Duodenal mucosa (tissue), 2 donors: Measurements from ENCODE around the gene ZCCHC24.

Experiments
- H3K27ac ChIP-seq: one replicate; pipeline ENCODE4 v1.7.0; 2013; ENCODE audit warnings: low read depth, low read length
- H3K27me3 ChIP-seq, 2 donors: one replicate each; pipeline ENCODE4 v1.7.0; 2013; ENCODE audit warnings: low read length in 2 of 2, control low read depth in 1 of 2; ENCODE audit not compliant: insufficient read depth in 2 of 2, control insufficient read depth in 1 of 2
- H3K36me3 ChIP-seq, 2 donors: one replicate each; pipeline ENCODE4 v1.7.0; 2013; ENCODE audit warnings: low read length in 2 of 2, control low read depth in 1 of 2; ENCODE audit not compliant: insufficient read depth in 2 of 2, control insufficient read depth in 1 of 2
- H3K4me1 ChIP-seq, 2 donors: one replicate each; pipeline ENCODE4 v1.7.0; 2013; ENCODE audit warnings: low read length in 2 of 2, control low read depth in 1 of 2; ENCODE audit not compliant: insufficient read depth in 2 of 2, control insufficient read depth in 1 of 2
- H3K4me3 ChIP-seq, 2 donors: one replicate each; pipeline ENCODE4 v1.7.0; 2013; ENCODE audit warnings: low read length in 2 of 2, low read depth in 1 of 2
- H3K9ac ChIP-seq, 2 donors: one replicate each; pipeline ENCODE4 v1.7.0; 2013; ENCODE audit warnings: low read length in 2 of 2, low read depth in 1 of 2
- H3K9me3 ChIP-seq, 2 donors: one replicate each; pipeline ENCODE4 v1.7.0; 2013; ENCODE audit warnings: low read length in 2 of 2, control low read depth in 1 of 2; ENCODE audit not compliant: control insufficient read depth in 1 of 2

The ZCCHC24 gene

GRCh38 chr10:79484476-79484875, 39.1 kb upstream of the ZCCHC24 start:
- no peak overlapping the region for H3K9ac ChIP-seq
- no peak overlapping the region for H3K4me3 ChIP-seq
- no peaks in the 10 kb centered on the region for H3K27me3 ChIP-seq
- peaks cover 0 to 5% of the 10 kb centered on the region in 2 donors for H3K4me1 ChIP-seq
- H3K27ac ChIP-seq: no peak overlapping the region
- H3K9me3 ChIP-seq: no peaks in the 10 kb centered on the region
- H3K36me3 ChIP-seq: no peaks in the 10 kb centered on the region

DNA sequence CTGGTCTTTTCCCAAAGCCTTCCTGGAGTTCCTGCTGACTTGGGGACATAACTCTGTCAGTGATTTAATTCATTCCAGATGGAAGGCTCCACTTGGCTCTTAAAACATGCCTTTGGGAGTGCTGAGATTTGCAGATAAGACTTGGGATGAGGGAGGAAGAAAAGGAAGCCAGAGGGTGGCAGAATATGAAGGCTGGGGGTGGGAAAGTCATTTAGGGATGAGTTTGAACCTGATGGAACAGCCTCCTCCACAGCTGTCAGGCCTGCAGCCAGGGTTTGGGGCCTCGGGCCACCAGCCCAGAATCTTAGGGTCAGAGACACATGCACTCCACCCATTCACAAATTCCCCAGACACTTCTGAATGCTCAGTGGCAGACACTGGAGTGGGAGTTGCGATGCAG, 38.5 kb upstream of the ZCCHC24 start:
- Histone ChIP-seq H3K27me3 (no peaks in the 10 kb centered on the region), H3K4me1 (peaks cover 0 to 4% of the 10 kb centered on the region in 2 donors), H3K27ac (no peak overlapping the region)

DNA sequence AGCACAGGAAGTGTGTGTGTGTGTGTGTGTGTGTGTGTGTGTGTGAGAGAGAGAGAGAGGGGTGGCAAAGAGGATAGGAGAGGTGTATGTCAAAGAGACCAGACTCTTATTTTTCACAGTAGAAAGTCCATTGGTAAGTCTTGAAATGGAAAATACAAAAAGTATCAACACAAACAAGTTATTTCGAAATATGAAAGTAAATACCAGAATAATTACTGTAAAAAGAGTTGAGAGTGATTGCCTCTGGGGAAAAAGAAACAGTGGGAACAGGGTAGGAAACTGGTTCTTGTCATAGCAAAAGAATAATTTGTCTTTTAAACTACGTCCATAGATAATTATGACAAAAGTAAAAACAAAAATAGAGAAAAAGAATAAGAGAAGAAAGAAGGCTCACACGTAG, 37.9 kb upstream of the ZCCHC24 start:
- H3K4me3 ChIP-seq: no peak overlapping the region
- no peaks in the 10 kb centered on the region for H3K9me3 ChIP-seq
- no peaks in the 10 kb centered on the region for H3K36me3 ChIP-seq
- H3K27ac ChIP-seq: no peak overlapping the region
- H3K9ac ChIP-seq: no peak overlapping the region
- no peaks in the 10 kb centered on the region for H3K4me1 ChIP-seq
- H3K27me3 ChIP-seq: no peaks in the 10 kb centered on the region

More for the DNA sequence above, 38.5 kb upstream of the ZCCHC24 start:
- H3K9ac ChIP-seq: no peak overlapping the region
- H3K36me3 ChIP-seq: no peaks in the 10 kb centered on the region
- no peaks in the 10 kb centered on the region for H3K9me3 ChIP-seq
- H3K4me3 ChIP-seq: no peak overlapping the region

- Histone ChIP-seq H3K27ac (no peak overlapping the region), H3K4me1 (no peaks in the 10 kb centered on the region), H3K4me3 (no peak overlapping the region), H3K9ac (no peak overlapping the region), H3K27me3 (no peaks in the 10 kb centered on the region), H3K9me3 (no peaks in the 10 kb centered on the region), H3K36me3 (no peaks in the 10 kb centered on the region)
These were observed 37.3 kb upstream of the ZCCHC24 start for GRCh38 chr10:79482741-79483140.

GRCh38 chr10:79482304-79482703, 36.9 kb upstream of the ZCCHC24 start:
- Histone ChIP-seq H3K36me3 (no peaks in the 10 kb centered on the region), H3K4me1 (no peaks in the 10 kb centered on the region), H3K9me3 (no peaks in the 10 kb centered on the region), H3K9ac (no peak overlapping the region), H3K27ac (no peak overlapping the region), H3K27me3 (no peaks in the 10 kb centered on the region), H3K4me3 (no peak overlapping the region)

DNA sequence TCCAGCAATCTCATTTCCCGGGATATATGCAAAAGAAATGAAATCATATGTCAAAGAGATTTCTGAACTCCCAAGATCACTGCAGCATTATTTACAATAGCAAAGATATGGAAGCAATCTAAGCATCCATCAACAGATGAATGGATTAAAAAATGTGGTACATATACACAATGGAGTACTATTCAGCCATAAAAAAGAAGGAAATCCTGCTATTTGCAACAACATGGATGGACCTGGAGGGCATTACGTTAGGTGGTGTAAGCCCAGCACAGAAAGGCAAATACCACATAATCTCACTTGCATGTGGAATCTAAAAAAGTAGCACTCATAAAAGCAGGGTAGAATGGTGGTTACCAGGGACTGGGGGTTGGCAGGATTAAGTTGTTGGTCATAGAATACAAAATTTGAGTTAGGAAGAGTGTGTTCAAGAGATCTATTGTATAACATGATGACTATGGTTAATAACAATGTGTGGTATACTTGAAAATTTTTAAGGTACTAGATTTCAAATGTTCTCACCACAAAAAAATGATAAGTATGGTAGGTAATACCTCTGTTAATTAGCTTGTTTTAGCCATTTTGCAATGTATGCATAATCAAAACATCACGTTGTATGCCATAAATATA, 34.0 kb upstream of the ZCCHC24 start:
- H3K27ac ChIP-seq: no peak overlapping the region
- no peaks in the 10 kb centered on the region for H3K27me3 ChIP-seq
- no peak overlapping the region for H3K4me3 ChIP-seq
- H3K36me3 ChIP-seq: no peaks in the 10 kb centered on the region
- H3K9me3 ChIP-seq: no peaks in the 10 kb centered on the region
- H3K4me1 ChIP-seq: no peaks in the 10 kb centered on the region
- no peak overlapping the region for H3K9ac ChIP-seq

DNA sequence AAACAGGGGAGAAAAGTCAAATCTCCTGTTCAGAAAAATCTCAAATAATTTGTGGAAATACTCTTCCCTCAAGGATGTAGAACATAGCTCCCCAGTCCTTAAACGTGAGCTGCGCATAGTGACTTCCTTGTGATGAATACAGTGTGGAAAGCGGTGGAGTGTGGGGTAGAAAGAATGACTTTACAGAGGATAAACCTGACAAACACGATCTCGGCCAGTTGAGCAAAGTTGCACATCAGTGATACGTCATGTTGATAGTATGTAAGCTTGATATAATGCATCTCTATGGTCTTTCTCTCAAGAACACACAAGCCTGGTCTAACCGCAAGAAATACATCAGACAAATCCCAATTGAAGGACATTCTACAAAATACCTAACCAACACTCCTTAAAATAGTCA, 32.0 kb upstream of the ZCCHC24 start:
- Histone ChIP-seq H3K9ac (no peak overlapping the region), H3K9me3 (no peaks in the 10 kb centered on the region), H3K4me3 (no peak overlapping the region), H3K36me3 (no peaks in the 10 kb centered on the region), H3K27me3 (no peaks in the 10 kb centered on the region), H3K4me1 (no peaks in the 10 kb centered on the region), H3K27ac (no peak overlapping the region)

DNA sequence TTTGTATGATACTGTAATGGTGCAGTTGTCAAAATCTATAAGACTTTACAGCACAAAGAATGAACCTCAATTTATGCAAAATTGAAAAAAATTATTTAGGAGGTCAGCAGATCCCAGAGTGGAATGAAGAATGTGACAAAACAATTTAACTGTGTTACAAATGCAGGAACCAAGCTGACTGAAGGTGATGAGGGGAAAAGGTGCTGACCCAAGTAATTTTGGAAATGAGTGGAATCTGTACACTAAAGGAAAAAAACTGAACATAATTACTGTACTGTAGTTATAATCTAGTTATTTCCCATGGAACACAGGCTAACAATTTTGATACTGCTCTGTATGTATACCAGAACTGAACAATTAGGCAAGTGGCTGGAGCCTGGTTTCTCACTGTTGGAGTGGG, 31.2 kb upstream of the ZCCHC24 start:
- Histone ChIP-seq H3K4me1 (no peaks in the 10 kb centered on the region), H3K4me3 (no peak overlapping the region), H3K9ac (no peak overlapping the region), H3K27ac (no peak overlapping the region), H3K9me3 (no peaks in the 10 kb centered on the region), H3K27me3 (no peaks in the 10 kb centered on the region), H3K36me3 (no peaks in the 10 kb centered on the region)

DNA sequence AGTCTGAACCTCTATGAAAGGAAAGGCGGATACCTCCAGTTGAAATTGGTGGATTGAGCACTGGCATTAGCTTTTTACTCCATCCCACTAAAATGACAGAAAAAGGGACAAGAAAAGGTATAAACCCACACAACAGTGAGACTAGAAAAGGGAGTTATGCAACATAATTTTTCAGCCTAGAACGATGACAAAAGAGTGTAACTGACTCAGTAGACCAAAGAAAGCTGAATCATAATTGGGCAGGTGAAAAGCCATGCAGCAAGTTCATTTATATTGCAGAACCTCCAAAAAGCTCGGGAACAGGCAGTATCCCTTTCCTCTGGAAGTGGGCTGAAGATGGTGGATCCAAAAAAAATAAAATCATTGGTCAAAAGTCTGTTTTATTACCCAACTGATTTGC, 30.5 kb upstream of the ZCCHC24 start:
- H3K4me1 ChIP-seq: no peaks in the 10 kb centered on the region
- no peak overlapping the region for H3K27ac ChIP-seq
- no peaks in the 10 kb centered on the region for H3K27me3 ChIP-seq
- H3K9me3 ChIP-seq: no peaks in the 10 kb centered on the region
- no peak overlapping the region for H3K4me3 ChIP-seq
- no peak overlapping the region for H3K9ac ChIP-seq
- H3K36me3 ChIP-seq: no peaks in the 10 kb centered on the region

DNA sequence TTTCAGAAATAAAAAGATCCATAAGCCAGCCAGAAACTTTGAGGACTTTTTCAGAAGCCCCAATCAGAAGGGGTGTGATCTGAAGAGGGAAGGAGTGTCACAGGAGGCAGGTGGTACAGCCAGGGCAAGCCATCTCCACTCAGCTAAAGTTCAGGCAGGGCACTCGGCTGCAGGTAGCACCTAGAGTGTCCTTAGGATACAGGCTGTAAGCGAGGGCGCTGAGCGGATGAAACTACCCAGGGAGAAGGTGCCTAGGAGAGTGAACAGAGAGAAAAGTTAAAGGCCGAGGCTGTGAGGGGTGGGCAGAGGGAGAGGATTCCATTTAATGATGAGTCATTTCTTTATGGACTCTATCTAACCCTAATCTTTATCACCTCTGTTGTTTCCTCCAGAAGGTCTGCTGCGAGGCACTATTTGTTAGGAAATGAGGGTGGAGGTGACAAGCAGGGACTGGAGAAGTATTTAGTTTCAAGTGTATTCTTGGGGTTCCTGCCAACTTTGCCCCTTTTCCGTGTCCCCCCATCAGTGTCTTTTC, 29.8 kb upstream of the ZCCHC24 start:
- Histone ChIP-seq H3K27ac (no peak overlapping the region), H3K9me3 (no peaks in the 10 kb centered on the region), H3K9ac (no peak overlapping the region), H3K4me3 (no peak overlapping the region), H3K4me1 (no peaks in the 10 kb centered on the region), H3K27me3 (no peaks in the 10 kb centered on the region), H3K36me3 (no peaks in the 10 kb centered on the region)
